Hepatocyte (in vitro differentiated cells): ENCODE results near the gene ARL2BP.

Experiments used
- EZH2 ChIP-seq: fragments of 200-600 bp; sonication (generic); IDR thresholded peaks from 2 replicates; pipeline ENCODE4 v1.6.1; 2016; ENCODE audit warnings: antibody characterized with exemption, mild to moderate bottlenecking, borderline replicate concordance
- EZH2phosphoT487 ChIP-seq: fragments of 200-600 bp; sonication (generic); IDR thresholded peaks from one replicate; pipeline ENCODE4 v1.6.1; 2018; ENCODE audit warnings: antibody characterized with exemption, mild to moderate bottlenecking, low read depth, moderate library complexity; ENCODE audit not compliant: unreplicated experiment, severe bottlenecking
- TF ChIP-seq, protein P1 (sequence below): fragments of 200-600 bp; sonication (generic); IDR thresholded peaks from 2 replicates; pipeline ENCODE4 v1.5.1; 2016; ENCODE audit warnings: antibody characterized with exemption, mild to moderate bottlenecking; ENCODE audit not compliant: poor library complexity

DNA sequence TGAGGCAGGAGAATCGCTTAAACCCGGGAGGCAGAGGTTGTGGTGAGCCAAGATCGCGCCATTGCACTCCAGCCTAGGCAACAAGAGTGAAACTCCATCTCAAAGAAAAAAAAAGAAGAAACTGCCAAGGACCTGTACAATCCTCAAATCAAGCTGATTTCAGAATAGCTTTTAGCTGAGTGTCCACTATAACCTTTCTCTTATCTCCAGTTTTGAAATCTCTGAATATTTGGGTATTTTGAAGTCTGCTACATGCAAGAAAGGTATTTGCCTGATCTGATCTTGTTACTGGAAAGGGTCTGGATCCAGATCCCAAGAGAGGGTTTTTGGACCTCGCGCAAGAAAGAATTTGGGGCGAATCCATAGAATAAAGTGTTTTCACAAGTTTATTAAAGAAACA, 19.1 kb upstream of the ARL2BP start:
- TF ChIP-seq, protein P1, sequence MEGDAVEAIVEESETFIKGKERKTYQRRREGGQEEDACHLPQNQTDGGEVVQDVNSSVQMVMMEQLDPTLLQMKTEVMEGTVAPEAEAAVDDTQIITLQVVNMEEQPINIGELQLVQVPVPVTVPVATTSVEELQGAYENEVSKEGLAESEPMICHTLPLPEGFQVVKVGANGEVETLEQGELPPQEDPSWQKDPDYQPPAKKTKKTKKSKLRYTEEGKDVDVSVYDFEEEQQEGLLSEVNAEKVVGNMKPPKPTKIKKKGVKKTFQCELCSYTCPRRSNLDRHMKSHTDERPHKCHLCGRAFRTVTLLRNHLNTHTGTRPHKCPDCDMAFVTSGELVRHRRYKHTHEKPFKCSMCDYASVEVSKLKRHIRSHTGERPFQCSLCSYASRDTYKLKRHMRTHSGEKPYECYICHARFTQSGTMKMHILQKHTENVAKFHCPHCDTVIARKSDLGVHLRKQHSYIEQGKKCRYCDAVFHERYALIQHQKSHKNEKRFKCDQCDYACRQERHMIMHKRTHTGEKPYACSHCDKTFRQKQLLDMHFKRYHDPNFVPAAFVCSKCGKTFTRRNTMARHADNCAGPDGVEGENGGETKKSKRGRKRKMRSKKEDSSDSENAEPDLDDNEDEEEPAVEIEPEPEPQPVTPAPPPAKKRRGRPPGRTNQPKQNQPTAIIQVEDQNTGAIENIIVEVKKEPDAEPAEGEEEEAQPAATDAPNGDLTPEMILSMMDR, result no peak
- TF ChIP-seq EZH2 (no peak), EZH2phosphoT487 (no peak)
